Measurements from ENCODE around the gene LCN6.

DNA sequence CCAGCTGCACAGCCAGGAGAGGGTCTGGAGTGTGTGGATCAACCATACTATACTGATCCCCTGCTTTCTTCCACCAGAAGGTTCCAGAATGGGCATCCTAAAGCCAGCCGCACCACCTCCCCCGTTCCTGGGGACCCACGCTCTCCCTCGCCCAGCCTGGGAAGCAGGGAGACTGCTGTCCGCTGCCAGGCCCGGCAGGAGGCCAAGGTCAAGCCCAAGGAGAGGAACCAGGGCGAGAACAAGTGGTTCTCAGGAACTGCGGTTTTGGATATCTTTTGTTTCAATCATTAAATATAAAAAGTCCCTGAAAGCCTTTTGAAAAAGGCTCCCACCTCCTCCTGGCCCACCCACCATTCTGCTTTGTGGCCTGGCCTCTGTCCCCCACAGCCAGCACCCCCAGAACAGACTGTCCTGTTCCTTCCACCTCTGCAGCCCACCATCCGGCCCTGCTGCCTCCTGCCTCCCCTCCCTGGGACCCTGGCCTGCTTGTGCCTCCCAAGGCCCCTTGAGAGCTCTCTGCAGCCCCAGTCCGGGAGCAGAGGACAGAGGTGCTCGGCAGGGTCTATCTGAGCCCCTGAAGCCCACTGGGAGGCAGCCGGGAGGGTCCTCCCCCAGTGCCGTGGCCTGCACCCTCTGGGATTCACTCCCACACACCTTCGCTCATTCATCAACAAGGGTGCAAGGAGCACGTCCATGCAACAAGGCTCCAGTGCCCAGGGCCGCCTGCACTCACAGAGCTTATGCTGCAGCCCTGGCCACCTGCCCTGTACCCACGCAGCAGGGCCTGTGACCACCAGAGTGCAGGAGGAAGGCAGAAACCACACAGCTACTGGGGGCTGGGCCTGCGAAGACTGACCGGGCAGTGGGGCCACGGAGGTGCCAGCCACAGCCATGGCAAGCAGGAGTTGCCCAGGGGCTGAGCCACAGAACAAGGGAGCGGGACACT, 614 bp upstream of the LCN6 start:
- no peak for TF ChIP-seq POLR2A (IDR thresholded peaks at IDR 0.05; ENCODE audit: low read length)
- no peak for TF ChIP-seq GATA1 (IDR thresholded peaks at IDR 0.05; ENCODE audit: low read depth, low read length)

All from erythroblast (primary cell).